Esophagus muscularis mucosa (tissue), 3 donors: ENCODE results near the gene BRI3.

Experiments
- CTCF ChIP-seq, 3 experiments: fragments of 200-600 bp in 2 of 3; fragments of 450-650 bp in 1 of 3; sonication (generic) in 2 of 3; IDR thresholded peaks; one replicate each; pipeline ENCODE4 v1.5.1; 2017 to 2019; ENCODE audit warnings: antibody characterized with exemption in 3 of 3, mild to moderate bottlenecking in 2 of 3, moderate library complexity in 1 of 3
- POLR2A ChIP-seq: fragments of 450-650 bp; IDR thresholded peaks from one replicate; pipeline ENCODE4 v1.6.1; 2017; ENCODE audit warnings: antibody characterized with exemption, moderate library complexity, mild to moderate bottlenecking, low read depth

GRCh38 chr7:98339043-98339442, 57.6 kb downstream of the BRI3 start:
- TF ChIP-seq CTCF (IDR thresholded peaks at IDR 0.05): no peak
- TF ChIP-seq POLR2A: no peak
